GM18517 (cell line): ENCODE data around the gene ATP4B.

Source experiments
- ATAC-seq: cut with Tn5 transposase; IDR thresholded peaks from one replicate; pipeline ENCODE4 v1.9.1; 2021; ENCODE audit warnings: mild to moderate bottlenecking, moderate library complexity; ENCODE audit not compliant: unreplicated experiment

The ATP4B gene

DNA sequence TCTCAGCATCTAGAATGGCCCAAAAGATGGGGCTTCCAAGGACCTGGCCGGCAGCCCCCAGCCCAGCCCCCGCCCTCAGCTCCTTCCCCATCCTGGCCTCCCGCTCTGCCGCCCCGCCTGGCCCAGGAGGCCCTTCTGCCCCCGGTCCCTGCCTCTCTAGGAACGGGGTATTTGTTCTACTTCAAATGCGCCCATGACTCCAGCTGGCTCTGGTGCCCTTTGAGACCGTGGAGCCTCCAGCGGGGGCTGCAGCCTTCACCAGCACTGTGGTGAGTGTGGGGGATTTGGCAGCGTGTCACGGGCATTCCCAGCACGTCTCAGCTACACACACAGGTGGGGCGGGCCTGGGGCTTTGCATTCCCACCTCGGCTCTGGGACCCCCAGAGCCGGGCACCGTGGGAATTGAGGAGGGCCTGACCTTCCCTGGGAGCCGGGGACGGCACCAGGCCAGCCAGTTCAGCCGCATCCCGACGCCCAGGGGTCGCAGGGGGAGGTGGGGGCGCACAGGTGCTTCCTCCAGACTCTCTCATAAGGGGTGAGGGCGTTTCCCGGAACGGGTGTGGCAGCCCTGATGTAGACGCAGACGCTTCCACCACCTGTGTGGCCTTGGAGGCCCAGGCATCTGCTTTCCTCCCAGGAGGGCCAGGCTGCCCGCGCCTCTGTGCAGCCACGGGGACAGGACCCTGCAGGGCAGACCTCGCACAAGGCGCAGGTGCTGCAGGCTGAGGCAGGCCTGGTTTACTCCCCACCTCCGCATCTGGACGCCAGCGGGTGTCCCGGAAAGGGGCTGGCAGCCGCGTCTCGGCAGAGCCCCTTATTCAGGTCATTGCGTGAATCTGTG is 947 bp downstream of the ATP4B start:
- no peak for ATAC-seq

DNA sequence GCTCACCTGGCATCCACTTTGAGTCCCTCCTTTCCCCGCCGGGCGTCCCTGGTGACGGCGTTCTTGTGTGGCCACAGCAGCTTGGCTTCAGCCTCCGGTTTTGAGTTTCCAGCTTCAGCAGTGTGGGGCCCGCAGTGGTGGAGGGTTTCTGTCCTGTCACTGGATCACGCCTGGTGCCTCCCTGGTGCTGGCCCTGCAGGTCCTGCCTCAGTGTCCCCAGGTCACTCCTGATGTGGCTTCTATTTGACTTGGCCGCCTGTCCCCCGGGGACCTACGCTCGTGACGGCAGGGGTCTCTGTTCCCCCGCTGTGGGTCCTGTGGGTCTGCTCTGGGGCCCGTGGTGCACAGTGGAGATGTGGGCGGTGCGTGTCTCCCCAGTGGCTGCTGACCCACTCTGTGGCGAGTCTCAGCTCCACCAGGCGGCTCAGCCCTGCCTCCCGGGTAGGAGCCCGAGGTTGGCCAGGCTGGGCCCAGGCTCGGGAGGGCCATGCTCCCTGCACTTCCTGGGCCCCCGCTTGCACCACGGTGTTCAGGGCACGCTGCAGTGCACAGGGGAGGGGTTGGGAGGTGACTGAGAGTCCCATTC is 1.9 kb downstream of the ATP4B start:
- no peak for ATAC-seq

DNA sequence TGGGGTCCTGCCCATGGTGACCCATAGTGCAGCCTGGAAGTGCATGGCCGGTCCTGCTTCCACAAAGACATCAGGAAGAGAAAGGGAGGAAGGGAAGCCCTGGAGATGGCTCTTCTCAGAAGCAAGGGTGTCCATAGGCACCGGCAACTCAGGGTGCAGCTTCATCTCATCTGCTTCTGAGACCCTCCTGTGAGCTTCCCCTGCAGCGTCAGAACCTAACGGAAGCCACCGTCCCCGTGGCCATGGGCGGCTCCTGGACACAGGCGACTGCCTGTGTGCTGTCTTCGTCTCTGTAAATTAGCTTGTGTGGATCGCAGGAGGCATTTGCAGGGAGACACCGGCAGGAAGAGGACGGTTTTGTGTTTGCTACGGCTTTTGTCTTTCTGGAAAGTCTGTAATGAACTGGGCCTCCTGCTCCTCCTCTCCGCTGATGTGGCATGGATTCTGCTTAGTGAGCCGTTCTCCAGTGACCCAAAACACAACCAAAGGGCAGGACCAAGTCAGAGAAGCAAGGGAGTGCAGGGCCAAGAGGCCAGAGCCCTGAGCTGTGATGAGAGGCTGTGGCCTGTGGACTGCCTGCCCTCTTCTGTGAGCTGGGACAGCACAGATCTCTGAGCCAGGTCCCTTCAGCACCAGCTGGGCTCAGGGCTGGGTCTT is 2.5 kb downstream of the ATP4B start:
- ATAC-seq = no peak

DNA sequence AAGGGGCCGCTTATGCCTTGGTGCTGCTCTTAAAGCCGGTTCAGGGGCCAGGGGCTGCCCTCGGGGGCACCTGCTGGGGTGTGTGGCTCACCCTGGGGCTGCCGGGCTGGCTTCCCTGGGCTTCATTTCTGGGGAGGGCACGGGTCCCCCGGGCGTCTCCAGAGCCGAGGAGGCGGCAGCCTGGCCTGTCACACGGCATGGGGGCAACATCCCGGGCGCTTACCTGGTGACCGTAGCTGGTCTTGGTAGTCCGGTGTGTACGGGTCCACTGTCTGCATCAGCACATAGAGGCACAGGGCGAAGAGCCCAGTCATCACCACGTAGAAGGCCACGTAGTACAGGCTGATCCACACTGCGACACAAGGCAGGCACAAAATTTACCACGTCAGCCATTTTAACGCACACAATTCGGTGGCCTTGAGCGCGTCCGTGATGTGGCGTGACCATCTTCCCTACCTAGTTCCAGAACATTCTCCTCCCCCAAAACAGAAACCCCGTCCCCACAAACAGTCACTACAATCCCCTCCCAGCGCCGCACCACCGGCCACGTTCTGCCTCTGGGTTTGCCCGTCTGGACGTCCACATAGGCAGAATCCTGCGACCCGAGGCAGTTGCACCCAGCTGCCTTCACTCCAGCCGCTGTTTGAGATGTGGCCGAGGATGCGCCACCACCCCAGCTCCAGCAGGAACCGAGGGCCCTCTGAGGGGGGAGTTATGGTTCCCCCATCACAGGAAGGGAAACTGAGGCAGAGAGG is 3.2 kb downstream of the ATP4B start:
- ATAC-seq = no peak

DNA sequence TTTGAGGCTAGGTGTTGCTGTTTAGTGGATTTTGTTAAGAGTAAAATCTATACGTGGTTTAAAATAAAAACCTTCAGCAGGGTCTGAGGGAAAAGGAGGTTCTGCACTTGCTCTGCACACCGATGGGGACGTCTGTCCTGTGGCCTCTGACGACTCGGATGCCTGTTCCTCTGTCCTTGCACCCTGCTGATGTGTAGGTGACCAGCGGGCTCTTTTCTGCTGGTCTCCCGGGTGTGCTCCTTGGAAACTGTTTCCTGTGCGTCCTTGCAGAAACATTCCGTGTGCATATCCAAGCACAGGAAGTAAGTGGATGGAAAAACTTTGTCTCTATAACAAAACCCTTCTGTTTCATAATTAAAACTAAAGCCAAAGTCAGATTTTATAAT is 3.8 kb downstream of the ATP4B start:
- ATAC-seq = no peak

DNA sequence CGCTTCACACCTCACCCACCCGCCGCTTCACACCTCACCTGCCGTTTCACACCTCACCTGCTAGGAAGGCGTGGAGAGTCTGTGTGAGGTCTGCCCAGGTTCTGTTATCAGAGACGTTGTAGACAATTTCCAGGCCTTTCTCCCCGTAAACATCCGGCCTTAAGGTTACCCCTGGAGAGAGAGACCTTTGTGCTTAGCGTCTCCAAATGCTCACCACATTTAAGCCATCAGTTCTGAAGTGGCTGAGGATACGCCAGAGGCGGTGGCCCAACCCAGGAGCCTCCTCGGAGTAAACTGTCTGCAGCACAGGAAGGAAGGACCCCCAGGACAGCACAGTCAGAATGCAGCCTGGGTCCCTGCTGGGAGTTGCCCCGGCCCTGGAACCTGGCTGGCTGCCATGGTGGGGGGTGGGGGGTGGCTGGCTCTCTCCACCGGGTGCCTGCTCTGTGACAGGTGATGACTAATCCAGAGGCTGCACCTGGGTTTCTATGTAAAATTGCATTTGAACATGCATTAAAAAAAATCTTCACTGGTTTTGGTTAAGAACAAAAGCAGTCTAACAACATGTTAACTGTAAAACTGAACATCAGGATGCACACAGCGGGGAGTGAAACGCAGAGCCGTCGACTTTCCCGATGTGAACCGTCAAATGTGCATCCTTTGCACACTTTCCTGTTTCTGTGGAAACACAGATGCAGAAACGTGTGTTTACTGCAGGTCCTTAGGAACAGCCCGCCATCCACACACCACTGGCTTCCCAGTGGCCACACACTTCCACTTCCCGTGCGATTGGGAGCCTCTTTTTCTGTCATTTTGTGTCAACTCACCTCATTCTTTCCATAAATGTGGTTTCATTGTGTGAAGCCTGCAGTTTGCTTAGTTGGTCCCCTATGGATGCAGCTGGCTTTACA is 4.5 kb downstream of the ATP4B start:
- ATAC-seq = no peak

DNA sequence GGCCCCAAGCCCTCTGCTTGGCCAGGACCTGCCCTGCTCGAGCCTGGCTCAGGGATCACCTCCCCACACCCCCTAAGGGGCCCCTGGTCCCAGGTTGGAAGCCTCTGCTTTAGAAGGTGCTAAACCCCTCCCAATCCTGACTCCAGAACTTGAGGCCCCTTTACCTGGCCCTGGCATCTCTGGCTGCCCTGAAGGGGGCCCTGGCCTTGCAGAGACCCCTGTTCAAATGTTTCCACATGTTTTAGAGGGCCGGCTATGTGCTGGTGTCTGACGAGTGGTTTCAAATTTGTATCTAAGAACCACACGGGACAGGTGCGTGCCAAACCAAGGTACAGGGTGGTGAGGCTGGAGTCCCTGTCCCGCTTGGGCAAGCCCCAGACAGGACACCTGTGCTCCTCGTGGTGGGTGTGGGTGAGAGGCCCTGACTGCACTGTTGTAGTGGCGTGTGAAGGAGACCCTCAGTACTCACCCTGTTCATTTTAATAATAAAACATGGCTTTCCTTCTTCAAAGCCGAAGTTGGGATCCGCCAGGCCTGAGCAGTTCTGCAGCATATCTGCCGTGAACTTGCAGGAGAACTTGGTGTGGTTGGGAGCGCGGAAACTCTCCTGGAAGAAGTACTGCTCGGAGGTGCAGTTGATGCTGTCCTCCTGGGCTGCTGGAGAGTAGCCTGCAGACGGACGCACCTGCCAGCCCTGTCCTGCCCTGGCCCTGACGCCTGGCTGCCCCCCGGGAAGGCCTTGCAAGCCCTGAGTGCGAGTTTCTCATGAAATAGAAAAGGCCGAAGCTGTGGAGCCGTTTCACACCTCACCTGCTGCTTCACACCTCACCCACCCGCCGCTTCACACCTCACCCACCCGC is 5.4 kb downstream of the ATP4B start:
- no peak for ATAC-seq

DNA sequence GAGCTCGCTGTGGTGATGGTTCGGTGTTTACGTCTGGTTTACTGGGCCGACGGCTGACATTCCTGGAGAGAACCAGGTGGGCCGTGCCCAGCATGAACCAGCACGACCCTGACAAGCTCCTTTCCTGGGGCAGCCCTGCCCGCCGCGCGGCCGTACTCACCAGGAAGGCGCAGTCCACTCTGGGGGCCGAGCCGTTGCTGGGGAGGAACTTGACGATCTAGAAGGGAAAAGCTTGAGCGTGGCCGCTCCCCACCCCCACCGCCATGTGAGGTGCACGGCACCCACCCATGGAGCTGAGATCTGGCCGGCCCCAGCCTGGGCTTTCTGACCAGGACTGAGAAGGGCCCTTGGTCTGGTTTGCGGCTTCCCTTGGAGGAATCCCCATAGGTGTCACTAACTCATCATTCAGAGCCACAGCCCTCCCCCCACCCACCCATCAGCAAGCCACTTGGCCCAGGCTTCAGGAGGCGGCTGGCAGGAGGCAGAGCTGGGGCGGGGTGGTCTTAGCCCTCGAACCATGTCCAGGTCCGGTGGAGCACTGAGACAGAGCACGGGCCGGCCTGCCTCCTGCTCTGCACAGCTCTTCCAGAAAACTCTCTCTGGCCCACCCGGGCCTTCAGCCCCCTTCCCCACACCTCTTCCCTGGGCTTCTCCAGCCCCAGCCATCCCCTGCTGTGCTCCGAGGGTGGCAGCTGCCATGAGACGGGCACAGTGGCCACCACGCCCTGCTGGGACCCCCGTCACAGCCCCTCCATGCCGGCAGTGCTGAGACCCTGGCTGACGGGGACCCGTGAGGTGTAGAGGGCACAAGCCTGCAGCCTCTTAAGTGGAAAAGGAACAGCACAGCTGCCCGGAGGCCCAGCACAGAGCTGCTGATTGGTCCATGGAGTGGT is 6.2 kb downstream of the ATP4B start:
- no peak for ATAC-seq

DNA sequence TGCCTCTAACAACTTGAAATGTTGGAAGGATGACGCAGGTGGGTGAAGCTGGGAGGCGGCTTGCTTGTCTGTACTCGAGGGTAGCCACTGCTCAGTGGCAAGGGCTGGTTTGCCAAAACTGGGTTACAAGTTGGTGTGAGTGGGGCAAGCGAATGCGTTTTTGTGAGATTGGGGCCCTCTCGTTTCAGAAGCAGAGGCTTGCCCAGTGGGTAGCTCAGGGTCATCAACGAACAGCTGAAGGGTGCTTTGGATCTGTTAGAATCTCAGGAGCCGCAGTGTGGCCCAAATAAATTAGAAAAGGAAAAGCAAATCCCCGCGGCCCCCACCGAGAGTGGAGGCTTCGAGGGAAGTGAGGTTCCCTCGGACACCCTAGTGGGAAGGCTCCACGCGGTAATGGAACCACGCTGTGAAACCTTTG is 7.3 kb downstream of the ATP4B start:
- no peak for ATAC-seq

DNA sequence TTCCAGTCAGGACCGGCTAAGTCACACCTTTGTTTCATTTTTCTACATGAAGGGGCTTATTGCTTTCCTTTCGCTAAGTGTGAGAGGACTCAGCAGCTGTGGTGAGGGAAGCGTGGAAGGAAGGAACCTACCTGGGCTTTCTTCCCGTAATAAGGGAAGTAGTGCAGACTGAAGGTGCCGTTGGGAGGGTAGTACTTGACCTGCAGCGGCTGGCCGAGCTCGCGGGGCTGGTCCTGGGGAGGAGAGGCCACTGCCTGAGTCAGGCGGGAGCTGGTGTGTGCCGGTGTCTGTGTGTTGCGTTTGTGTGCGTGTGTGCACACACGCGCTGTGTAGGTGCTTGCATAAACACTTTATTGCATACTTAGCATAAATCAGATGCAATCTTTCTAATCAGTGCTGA is 7.7 kb downstream of the ATP4B start:
- ATAC-seq = no peak

DNA sequence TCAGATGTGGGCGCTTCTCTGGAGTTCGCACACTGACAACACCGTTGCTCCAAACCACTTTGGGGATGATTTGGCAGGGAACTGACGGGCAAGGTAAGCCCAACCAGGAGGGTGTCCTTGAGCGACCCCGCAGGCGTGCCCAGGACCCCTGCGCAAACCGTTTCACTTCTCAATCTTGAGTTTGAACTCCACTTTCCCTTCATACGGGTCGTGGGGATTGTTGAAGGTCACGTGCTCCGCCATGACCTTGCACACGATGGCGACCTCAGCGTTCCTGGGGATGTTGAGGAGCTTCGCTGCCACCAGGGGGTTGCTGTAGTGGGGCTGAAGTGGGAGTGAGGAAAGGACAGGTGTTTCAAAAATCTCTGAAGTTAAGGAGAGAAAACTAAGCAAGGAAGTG is 8.8 kb downstream of the ATP4B start:
- no peak for ATAC-seq

DNA sequence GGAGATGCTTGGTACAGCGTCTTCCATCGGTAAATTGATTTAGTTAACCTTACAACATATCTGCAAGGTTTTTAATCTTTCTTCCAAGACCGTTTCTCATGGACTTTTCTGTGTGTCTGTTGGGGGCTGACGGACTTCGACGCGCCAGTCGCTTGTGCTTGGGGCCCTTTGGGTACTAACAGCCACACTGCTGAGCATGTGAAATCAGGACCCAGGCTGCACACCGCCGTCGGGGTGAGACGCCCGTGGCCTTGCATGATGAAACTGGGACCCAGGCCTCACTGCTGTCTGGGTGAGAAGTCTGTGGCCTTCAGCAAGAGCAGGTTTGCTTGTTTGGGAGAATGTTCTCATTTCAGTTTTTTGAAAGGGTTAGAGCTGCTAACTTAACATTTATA is 9.8 kb downstream of the ATP4B start:
- ATAC-seq = no peak

DNA sequence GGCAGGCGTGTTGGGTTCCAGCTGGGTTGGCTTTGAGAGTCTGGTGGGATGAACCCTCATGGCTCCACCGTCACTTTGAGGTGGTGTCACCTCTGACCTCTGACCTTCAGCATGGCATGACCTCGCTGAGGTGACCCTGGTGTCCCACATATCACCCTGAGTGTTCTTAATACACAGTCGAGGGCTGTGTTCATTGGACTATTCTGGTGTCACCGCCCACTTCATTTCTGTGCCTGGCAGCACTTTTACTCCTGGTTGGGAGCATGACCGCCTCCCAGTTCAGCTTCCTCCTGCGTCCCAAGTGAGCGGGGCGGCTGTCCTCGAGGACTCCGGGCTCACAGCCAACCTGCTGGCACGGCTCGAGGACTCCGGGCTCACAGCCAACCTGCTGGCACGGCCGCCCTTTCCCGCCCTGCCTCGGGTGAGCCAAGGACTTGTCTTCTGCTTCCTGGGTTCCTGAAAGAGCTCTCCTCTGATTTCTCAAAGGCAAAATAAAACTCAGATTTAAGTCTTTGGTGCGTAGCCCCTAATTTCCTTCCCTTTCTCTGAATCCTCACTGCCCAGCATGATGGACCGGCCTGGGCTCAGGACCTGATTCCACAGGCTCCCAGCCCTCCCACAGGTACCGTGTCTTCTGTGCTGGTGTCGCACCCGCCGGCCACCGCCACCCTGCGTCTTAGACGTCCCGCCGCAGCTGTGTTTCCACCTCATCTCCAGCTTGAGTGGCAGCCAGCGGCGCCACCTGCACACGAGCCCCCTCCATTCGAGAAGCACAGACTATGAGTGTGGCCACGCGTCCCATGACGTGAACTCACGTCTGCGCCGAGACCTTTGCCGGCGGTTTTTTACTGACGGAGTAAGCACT is 10.4 kb downstream of the ATP4B start:
- ATAC-seq = no peak

DNA sequence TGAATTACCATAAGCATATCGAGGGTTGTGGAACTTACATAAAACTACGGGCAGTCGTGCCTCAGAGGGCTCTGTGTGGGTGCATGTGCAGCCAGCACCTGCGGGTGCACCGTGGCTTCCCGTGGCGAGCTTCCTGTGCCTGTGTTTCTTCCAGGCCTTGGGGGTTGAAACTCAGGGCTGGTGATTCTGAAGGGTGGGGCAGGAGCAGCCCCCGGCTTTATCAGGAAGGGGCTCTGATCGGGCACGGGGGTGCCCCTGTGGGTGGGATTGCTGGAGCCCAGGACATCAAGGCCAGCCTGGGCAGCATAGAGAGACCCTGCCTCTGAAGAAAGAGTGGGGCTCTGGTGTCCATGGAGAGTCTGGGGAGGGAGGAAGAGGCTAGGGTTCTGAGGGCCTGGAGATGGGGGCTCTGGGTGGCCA is 11.1 kb downstream of the ATP4B start:
- no peak for ATAC-seq

DNA sequence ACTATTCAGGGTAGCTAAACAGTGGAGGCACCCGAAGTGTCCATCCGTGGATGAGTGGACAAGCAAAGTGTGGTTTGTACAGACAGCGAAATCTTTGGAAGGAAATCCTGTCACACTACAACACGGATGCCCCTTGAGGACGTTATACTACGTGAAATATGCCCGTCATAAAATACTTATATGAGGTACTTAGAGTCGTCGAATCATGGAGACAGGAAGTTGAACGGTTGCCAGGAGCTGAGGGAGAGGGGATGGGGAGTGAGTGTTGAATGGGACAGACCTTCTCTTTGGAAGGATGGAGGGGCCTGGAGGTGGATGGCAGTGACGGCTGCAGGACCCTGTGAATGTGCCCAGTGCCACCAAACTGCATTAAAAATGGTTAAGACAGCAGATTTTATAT is 11.6 kb downstream of the ATP4B start:
- no peak for ATAC-seq

DNA sequence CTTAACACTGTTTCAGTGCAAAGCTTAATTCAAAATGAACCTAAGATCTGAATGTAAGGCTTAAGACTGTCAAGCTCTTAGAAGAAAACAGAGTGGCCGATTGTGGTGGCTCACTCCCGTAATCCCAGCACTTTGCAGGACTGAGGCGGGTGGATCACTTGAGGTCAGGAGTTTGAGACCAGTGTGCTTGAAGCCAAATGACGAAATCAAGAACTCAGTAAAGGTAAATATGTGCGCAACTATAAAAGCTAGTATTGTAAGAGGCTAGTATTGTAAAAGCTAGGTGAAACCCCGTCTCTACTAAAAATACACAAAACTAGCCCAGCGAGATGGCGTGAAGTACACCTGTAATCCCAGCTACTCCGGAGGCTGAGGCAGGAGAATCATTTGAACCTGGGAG is 12.7 kb downstream of the ATP4B start:
- ATAC-seq = no peak

DNA sequence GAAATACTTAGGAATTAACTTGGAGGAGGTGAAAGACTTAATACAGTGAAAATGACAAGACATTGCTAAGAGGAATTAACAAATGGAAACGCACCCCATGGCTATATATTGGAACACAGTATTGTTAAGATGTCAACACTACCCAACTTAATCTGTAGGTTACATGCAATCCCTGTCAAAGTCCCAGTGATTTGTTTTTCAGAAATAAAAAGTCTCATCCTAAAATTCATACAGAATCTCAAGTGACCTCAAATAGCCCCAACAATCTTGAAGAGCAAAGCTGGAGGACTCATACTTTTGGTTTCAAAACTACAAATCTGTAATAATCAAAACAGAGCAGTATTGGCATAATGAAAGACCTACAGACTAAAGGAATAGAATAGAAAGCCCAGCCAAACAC is 13.2 kb downstream of the ATP4B start:
- ATAC-seq = no peak

DNA sequence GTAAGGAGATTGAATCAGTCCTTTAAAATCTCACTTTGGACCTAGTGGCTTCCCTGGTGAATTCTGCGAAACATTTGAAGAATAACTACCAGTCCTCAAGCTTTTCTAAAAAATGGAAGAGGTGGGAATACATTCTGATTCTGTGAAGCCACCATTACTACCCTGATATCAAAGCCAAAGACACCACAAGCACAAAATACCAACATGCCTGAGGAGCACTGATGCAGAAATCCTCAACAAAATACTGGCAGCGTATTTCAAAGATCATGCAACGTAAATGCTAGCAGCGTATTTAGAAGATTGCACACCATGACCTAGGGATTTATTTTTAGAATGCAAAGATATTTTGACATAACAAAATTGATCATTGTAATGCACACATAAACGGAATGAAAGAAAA is 14.4 kb downstream of the ATP4B start:
- ATAC-seq = no peak
